ENCODE data around the gene VLDLR.
A peak's percentile ranks its signal among the peaks of the same experiment; 100 is the strongest.

VLDLR gene

DNA sequence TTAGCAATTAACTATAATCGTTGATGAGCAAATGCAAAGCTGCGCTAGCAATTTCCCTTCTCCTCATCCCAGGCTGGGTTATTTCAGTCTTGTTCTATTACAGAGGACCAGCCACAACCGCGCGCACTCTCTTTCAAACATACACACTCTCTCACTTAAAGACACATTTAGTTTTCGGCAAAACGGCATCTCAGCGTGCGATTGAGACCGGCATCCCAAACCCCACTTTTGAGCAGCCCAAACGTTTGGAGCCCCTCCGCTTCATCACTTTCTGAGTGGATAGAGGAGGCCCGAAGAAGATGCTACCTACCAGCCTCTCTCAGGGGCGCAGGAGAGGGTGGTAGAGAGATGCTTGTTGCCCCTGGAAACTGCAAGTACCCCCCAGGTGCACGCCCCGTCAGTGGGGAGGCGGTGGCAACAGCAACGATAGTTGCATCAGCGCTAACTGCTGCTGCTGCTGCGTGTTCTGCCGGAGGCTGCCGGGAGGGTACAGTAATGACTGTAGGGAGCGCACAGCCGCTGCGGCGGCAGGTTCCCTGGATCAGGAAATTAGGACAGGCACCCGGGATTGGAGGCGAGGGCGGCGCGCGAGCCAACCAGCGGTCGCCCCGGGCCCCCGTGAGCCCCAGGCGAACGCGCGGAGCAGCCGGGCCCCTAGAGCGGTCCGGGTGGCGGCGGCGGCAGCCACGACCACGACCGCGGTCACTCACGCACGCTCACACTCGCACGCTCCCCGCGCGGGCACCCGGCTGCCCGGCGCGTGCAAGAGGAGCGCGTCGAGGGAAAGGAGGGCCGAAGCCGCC, 467 bp upstream of the VLDLR start:
- peak; percentile 85 for DNase-seq (ENCODE audit: low read depth, low spot score)

DNA sequence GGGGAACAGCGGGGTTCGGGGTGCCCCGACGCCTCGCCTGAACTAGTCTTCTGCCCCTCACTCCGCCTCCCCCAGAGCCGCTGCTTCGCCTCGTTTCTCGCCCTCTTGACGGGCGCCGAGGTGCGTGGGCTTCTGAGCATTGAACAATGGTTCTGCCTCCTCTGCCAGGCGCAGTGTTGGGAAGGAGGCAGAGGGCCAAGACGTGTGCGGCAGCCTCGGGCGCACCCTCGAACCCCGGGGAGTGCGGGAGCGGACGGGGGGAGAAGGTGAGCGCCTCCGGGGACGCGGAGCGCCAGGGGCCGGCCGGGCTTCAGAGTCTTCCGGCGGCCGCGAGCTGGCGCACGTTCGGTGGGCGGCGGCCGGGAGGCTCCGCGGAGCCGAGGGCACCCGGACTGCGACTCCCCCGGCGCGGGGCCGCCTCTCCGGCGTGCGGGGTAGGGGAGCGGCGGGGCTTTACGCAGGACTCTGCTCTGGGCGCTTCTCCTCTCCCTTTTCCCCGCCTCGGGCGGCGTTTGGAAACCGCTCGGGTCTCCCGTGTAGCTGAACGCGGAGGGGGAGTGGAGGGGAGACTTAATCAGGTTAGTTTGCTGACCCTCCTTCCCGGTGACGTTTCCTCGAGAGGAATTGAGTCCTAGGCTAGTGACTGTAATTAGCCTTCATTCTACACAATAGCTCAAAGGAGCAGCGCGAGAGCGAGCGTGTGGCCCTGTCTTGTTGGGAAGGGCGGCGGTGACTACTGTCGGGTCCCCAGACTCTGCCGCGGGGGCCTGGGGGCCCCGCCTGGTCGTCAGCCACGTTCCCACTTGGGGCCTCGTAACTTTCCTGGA, 1.1 kb downstream of the VLDLR start:
- peak; percentile 43 for DNase-seq (ENCODE audit: low read depth, low spot score)

DNA sequence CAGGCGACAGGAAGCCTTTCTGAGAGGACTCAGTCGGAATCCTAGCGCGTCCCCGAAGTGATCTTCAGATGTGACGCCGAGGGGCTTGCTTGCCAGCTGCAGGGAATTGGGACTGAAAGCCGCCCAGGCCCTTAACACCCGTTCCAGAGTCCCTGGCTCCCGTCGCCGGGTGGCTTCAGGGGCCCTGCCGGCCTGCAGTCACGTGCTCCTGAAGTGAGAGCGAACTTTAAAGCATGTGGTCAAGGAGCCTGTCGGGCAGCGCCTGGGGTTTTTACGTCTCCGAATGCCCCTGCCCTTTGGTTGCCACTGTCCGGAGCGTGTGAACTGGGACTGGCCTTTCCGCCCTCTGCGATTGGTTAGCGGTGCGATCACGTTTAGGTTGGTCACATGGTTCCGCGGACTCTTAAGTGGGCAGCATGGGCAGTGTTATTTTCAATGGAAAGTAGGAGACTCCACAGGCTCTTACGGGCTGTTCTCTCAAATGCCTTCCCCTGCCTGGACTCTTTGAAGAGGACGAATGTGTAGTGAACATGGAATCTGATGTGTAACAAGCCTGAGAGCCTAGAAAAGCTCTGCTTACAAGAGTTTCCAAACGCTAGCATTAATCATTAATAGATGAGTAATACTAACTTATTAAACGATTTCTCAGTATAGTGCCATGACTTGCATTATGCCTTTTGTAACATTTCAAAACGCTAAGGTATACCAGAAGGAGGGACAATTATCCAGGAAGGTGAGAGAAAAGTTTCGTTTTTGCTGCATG, 1.9 kb downstream of the VLDLR start:
- DNase-seq (ENCODE audit: low read depth, low spot score): peak; percentile 76

DNA sequence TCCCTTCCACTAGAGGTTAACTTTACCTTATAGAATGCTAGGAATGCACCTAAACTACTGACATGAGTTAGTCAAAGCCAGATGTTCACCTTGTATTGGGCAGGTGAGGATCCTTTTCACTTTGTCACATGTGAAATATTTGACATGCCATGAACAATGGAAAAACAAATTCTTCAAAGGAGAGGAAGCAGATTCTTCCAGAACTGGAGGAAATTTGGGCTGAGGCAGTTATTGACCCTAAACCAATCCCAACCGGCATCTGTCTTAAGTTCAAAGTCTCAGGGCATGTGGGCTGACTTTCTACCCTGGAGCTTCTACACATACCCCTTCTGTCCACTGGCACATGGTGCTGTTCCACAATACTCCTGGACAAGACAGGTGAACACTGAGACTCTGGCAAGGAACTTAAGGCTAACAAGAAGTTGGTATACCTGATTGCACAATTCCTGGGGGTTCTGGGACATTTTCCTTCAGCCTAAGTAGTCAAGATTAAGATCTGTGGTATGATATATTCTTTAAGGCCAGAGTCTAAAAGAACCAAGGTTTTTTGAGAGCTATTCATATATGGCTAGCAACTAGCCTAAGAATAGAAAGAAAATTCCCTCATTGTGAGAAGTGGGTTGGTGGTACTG, 2.6 kb downstream of the VLDLR start:
- peak; percentile 1 for DNase-seq (ENCODE audit: low read depth, low spot score)

DNA sequence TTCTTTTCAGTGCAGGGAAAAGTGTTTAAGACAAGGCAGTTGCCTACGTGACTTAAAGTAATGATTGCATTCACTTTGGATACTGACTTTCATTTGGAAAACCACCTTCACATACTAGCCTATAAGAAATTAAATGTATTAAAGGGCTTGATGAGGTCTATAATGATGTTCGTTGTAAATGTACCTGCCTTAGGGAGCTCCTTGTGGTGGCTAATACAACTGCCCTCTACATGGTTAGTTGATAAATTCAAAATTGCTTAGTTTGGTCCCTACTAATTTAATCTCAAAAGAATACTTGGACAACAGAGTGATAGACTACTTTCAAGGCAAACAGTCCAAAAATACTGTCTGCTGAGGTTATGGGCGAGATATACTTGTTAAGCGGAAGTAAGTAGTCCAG, 3.8 kb downstream of the VLDLR start:
- no peak for DNase-seq (ENCODE audit: low read depth, low spot score)

DNA sequence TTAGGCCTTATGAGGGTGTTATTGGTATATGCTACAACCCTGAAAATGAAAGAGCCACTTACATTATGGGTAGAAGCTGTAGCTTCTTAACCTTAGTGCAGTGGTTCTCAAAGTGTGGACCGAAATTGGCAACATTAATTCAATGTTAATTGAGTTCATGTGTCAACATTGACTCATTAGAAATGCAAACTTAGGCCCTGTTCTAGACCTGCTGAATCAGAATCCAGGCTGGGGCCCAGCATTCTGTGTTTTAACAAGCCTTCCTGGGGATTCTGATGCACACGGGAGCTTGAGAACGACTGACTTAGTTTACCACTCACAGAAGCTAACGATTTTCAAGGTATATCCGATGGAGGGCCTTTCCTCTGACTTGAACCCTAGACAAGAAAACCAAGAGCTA, 7.3 kb downstream of the VLDLR start:
- DNase-seq (ENCODE audit: low read depth, low spot score): no peak

DNA sequence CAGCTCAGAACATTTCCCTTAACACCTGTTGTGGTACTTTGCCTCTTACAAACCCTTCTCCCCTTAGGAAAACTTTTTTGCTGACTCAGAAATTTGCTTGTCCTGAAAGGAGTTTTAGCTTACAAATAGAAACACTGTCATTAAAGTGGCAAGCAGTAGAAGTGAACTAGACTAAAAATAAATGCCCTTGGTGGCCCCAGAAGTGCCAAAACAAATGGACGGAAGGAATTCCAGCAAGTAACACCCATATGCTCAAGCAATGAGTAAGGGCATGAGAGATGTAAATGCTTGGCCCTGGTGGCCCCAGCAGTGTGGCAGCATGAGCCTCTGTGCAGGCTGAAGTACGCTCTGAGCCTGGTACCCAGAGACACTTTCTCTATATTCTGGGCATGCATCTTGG, 8.6 kb downstream of the VLDLR start:
- DNase-seq (ENCODE audit: low read depth, low spot score): no peak

DNA sequence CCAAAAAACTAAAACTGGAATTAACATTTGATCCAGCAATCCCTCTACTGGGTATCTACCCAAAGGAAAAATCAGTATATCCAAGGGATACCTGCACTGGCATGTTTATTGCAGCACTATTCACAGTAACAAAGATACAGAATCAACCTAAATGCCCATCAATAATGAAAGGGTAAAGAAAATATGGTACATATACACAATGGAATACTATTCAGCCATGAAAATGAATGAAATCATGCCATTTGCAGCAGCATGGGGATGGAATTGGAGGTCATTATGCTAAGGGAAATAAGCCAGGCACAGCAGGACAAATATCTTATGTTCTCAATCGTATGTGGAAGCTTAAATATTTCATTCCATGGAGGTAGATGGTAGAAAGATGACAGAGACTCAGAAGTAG, 9.7 kb downstream of the VLDLR start:
- DNase-seq (ENCODE audit: low read depth, low spot score): no peak

DNA sequence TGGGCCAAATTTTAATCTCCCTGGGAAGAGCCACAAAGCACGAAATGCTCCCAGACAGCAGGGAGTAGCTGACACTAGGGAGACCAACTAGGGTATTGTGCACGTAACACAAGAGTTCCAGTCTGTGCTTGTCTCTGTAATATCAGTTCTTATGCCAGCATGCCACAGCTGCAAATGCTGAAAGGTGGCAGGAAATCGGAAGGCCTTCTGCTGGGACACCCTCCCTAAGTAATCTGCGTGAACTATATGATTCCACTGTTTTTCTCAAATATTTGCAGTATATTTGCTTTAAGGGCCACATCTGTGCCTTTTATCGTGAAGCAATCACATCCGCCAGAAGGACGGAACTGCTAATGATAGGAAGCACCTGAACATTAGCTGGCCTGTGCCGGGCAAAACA, 12.6 kb downstream of the VLDLR start:
- no peak for DNase-seq (ENCODE audit: low read depth, low spot score)

DNA sequence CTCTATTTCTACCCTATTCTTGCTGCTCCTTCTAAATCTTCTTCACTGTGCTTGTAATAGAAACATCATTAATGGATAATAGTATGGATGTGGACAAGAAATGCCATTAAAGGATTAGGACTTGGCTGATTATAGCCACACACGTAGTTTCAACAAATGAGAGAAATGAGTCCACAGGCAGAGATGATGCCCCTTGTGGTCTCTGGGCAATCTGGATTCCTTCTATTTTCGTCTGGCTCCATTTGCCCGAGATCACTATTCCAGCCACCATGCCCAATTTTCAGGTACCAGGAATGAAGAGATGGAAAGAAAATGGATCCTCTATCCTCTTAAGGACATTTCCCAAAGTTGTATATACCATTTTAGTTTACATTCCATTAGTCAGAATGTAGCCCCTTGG, 13.2 kb downstream of the VLDLR start:
- DNase-seq (ENCODE audit: low read depth, low spot score): no peak

DNA sequence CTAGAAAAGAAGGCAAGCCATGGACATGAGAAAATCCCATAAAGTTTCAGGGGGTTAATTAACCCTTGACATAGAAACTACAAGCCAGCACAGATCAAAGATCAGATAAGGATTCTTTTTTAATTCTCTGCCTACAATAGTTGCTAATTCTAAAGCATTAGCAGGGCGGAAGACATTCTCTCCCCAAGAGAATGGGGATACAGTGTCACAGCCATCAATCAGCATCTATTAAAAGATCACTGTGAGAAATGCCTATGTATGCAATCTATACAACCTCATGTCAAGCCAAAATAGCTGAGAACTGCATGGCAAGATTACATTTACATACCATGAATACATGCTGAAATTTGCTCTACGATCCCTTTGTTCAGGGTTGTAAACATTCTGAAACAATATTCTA, 14.3 kb downstream of the VLDLR start:
- no peak for DNase-seq (ENCODE audit: low read depth, low spot score)

DNA sequence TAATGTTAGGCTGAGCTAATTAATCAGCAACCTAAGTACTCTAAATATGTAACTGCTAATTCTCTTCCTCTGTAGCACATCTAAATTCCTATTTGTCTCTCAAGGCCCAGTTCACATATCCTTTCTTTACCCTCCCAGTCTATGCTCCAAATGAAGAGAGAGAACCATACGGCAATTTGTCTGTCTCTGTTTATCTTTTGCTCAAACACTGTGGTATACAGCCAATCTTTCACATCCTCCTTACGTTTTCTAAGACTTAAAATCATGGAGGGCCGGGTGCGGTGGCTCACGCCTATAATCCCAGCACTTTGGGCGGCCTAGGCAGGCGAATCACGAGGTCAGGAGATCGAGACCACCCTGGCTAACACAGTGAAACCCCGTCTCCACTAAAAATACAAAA, 15.8 kb downstream of the VLDLR start:
- DNase-seq (ENCODE audit: low read depth, low spot score): no peak

DNA sequence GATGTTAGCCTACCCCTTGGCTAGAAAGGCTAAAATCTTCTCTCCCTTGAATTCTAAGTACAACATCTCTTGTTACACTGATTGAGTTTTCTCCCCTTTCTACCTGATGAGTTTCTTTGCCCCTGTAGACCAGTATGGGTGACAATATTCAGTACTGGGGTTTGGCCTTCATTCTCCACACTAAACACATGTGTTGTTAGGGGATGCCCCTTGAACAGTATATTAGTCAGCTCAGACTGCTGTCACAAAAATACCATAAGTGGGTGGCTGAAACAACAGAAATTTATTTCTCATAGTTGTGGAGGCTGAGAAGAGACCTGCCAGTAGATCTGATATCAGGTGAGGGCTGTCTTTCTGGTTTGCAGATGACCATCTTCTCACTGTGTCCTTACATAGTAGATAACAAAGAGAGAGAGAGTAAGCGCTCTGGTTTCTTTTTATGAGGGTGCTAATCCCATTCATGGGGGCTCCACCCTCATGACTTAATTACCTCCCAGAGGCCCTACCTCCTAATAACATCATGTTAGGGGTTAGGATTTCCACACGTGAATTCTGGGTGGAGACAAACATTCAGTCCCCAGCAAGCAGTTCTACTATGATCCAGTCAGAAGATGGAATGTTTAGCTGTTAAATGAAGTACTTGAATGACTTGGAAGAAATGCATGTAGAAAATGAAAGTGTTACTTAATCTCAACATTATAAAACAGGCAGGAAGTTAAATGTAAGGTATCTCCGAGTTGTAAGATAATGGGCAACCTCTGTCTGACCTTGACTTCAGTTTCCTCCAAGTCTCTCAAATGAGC, 17.5 kb downstream of the VLDLR start:
- no peak for DNase-seq (ENCODE audit: low read depth, low spot score)

DNA sequence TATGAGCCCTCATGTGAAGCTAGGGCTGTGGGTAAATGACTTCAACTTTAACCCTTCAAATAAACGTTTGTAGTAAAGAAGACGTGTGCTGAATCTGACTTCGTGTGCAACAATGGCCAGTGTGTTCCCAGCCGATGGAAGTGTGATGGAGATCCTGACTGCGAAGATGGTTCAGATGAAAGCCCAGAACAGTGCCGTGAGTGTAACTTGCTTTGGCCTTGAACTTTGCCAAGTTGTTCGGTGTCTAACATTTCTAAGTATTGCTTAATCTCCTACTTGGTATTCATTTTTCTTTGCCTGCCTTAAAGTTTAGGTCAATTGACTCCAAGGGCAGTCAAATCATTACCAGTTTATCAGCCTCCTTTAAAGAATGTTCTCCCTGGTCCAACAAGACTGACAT, 18.2 kb downstream of the VLDLR start:
- DNase-seq (ENCODE audit: low read depth, low spot score): no peak

DNA sequence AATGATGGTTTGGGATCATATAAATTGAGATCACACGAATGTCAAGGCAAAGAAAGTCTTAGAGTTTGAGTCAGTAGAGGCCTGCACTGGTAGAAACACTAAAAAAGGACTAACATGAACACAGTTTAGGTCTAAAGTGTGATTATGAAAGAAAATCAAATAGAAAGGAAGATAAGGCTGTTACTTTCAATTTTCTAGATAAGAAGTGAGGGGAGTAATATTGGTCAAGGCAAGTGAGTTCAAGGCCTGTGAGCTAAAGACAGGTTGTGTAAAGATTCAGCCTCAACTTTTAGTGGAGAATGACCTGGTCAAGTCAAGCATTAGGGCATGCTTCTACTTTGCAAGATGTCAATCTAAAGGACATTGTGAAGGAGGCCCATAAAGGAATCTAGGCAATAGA, 19.0 kb downstream of the VLDLR start:
- DNase-seq (ENCODE audit: low read depth, low spot score): no peak

DNA sequence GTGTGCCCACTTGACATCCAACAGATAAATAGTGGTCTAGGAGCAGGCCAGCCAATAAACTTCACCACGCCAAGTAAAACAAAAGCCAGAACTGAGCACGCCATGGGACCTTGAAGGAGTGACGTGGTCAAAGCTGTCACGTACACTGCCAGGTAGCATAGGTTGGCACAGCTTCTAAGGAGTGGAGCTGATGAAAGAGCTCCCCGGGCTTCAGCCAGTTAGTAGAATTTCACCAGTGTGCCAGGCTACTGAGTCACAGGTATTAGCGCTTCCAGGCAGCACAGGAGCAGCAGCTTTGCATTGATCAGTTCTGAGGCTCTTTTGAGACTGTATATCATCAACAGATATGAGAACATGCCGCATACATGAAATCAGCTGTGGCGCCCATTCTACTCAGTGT, 19.4 kb downstream of the VLDLR start:
- no peak for DNase-seq (ENCODE audit: low read depth, low spot score)

DNA sequence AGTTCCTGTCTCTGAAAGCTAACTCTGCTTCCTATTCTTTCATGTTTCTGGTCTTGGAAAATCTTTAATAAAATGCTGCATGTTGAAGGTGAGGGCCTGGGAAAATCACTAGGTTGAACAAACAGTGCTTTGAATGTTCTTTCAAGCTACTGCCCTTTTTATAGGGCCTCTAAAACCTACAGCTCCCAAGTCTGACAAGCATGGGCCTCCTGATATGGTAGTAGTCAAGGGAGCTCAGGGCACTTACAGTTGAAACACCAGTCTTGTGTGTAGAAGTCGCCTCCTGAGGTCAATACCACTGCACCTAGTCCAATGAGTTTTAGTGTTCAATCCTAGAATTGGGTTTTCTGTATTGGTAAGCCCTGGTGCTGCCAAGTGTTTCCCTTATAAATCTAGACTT, 20.5 kb downstream of the VLDLR start:
- DNase-seq (ENCODE audit: low read depth, low spot score): no peak

DNA sequence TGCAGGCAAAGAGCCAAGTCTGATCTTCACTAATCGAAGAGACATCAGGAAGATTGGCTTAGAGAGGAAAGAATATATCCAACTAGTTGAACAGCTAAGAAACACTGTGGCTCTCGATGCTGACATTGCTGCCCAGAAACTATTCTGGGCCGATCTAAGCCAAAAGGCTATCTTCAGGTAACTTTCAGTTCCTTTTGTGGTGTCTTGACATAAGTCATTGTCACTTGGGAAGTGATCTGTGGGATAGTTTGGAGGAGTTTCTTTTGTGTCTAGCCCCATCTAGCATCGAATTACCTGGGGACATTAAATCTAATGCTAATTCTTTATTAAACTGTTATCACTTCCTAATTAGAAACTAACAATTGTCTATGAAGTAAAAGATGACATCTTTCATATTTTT, 24.0 kb downstream of the VLDLR start:
- DNase-seq (ENCODE audit: low read depth, low spot score): no peak

DNA sequence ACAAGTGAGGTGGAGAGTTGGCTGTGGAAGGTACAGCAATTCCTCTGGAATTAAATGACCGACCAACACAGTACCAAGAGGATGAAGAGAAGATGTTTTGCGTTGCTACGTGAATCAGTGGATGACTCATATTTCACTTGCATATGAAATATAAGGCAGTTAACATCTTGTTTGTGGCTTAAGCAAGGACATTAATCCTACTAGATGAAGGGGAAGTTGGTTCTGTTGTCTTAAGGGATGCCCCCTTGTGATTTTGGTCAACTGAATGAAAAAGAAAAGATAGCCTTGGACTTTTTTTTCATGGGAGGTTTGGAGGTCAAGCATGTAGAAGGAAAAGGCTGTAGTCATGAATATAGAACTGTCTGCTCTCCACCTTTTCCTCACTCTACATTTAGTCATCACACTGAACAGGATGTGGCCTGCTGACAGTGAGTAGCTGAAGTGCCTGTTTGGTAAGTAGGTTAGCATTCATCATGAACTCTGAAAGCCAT, 33.9 kb downstream of the VLDLR start:
- no peak for DNase-seq (ENCODE audit: low read depth, low spot score)

DNA sequence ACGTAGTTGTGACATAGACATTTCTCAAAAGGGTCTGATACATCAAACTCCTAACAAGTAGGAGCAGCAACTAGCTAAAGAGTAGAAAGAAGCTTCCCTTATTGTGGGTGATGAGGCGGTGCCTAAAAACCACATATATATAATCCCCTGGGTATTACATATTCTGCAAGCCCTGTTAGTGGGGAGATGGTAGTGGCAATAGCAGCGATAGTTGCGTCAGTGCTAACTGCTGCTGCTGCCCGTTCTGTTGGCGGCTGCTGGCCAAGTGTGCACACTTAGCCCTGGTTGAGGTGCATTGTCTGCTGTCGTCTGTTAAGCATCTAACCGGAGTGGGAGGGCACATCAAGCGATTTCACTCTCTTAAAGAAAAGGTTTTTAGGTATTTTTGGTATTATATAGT, 35.8 kb downstream of the VLDLR start:
- no peak for DNase-seq (ENCODE audit: low read depth, low spot score)

DNA sequence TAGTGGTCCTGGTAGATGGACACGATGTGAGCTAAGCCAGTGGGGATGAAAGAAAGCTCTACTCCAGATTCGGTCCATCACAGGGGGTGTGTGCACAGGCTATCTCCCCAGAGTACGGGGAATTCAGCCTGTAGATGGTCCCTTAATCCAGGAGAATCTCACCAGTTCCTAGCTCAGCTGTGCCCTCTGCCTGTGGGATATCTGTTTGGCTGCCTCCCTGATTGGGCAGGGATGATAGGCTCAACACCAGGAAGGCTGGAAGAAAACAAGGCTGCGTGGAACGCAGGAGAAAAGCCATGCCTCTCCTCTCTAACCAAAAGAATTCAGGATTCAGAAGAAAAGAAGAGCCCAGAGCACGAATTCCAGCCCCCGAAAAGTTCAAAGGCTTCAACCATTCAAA, 40.9 kb downstream of the VLDLR start:
- DNase-seq (ENCODE audit: low read depth, low spot score): peak; percentile 64

Measured in ELF-1 (cell line).